K562 (cell line): ENCODE results near the gene SCAF11. TPM values are rescaled to one million over a fixed set of nuclear protein-coding genes. Genes with fewer than 3 reads are reported as not detected.

Experiments used
- AFF1 ChIP-seq, 2 experiments: fragments of 450-650 bp; IDR thresholded peaks; 2 replicates each; pipeline ENCODE4 v1.6.1; 2018; ENCODE audit warnings: mild to moderate bottlenecking in 2 of 2, low read depth in 1 of 2; ENCODE audit not compliant: partially characterized antibody in 2 of 2
- BCL6 ChIP-seq: fragments of 250-450 bp; sonication (Bioruptor Pico); IDR thresholded peaks from 2 replicates; pipeline ENCODE4 v1.4.0; 2020
- CAMTA2 ChIP-seq: fragments of 250-450 bp; sonication (Bioruptor Pico); conservative IDR thresholded peaks from 2 replicates; pipeline ENCODE4 v1.5.1; 2022
- CBFA2T3 ChIP-seq: fragments of 450-650 bp; IDR thresholded peaks from 2 replicates; pipeline ENCODE4 v1.6.1; 2017
- CTCFL ChIP-seq: IDR thresholded peaks from 2 replicates; pipeline ENCODE4 v1.6.1; 2011; ENCODE audit warnings: borderline replicate concordance, low read depth, mild to moderate bottlenecking, moderate library complexity, low read length; ENCODE audit not compliant: insufficient read depth, poor library complexity, severe bottlenecking
- DPF2 ChIP-seq: fragments of 450-650 bp; IDR thresholded peaks from 2 replicates; pipeline ENCODE4 v1.6.1; 2016
- HOMEZ ChIP-seq: fragments of 250-450 bp; sonication (Bioruptor Pico); IDR thresholded peaks from 2 replicates; pipeline ENCODE4 v1.4.0; 2020; ENCODE audit warnings: mild to moderate bottlenecking, moderate library complexity
- KLF13 ChIP-seq: fragments of 450-650 bp; IDR thresholded peaks from 2 replicates; pipeline ENCODE4 v1.6.1; 2016; ENCODE audit warnings: missing genetic modification characterization, low read depth, mild to moderate bottlenecking, missing compliant biosample characterization, moderate library complexity, borderline replicate concordance
- MYBL2 ChIP-seq, 2 experiments: fragments of 450-650 bp in 1 of 2; sonication (generic) in 1 of 2; formaldehyde crosslinking in 1 of 2; IDR thresholded peaks; 2 replicates each; pipeline versions ENCODE4 v1.6.1 to v1.8.1; 2017 to 2022; ENCODE audit warnings: borderline replicate concordance in 1 of 2, inconsistent platforms in 1 of 2, low read depth in 1 of 2, mild to moderate bottlenecking in 1 of 2, missing genetic modification reagents in 1 of 2, moderate library complexity in 1 of 2
- NFATC3 ChIP-seq: fragments of 450-650 bp; IDR thresholded peaks from 2 replicates; pipeline ENCODE4 v1.6.1; 2017; ENCODE audit warnings: mild to moderate bottlenecking
- NONO ChIP-seq, 2 experiments: fragments of 200-400 bp in 1 of 2; fragments of 450-650 bp in 1 of 2; formaldehyde crosslinking in 1 of 2; IDR thresholded peaks; 2 replicates each; pipeline ENCODE4 v1.6.1; 2017; ENCODE audit warnings: low read depth in 2 of 2, mild to moderate bottlenecking in 2 of 2, moderate library complexity in 2 of 2, low read length in 1 of 2
- PHB2 ChIP-seq: fragments of 450-650 bp; IDR thresholded peaks from 2 replicates; pipeline ENCODE4 v1.6.1; 2017; ENCODE audit warnings: low read depth
- POLR2G ChIP-seq: fragments of 200-400 bp; formaldehyde crosslinking; IDR thresholded peaks from 2 replicates; pipeline ENCODE4 v1.6.1; 2017; ENCODE audit warnings: low read depth, mild to moderate bottlenecking, antibody characterized with exemption, low read length, moderate library complexity
- PRMT5 ChIP-seq: sonication (generic); formaldehyde crosslinking; IDR thresholded peaks from 2 replicates; pipeline ENCODE4 v1.5.0; 2020; ENCODE audit warnings: missing genetic modification reagents
- SAFB ChIP-seq: fragments of 200-400 bp; formaldehyde crosslinking; IDR thresholded peaks from 2 replicates; pipeline ENCODE4 v1.6.1; 2017; ENCODE audit warnings: low read depth, low read length, borderline replicate concordance
- SRSF7 ChIP-seq: fragments of 200-400 bp; formaldehyde crosslinking; optimal IDR thresholded peaks from 2 replicates; pipeline ENCODE3; 2017; ENCODE audit warnings: mild to moderate bottlenecking, low read depth, low read length
- THRB ChIP-seq: fragments of 450-650 bp; formaldehyde crosslinking; conservative IDR thresholded peaks from 2 replicates; pipeline ENCODE4 v1.4.0; 2022; ENCODE audit warnings: mild to moderate bottlenecking, missing genetic modification characterization
- ZNF24 ChIP-seq: fragments of 450-650 bp; IDR thresholded peaks from 2 replicates; pipeline ENCODE4 v1.6.1; 2016
- polyA plus RNA-seq, 8 experiments: library from polyadenylated mRNA; depleted of rRNA in 4 of 8; stranded (reverse) in 5 of 8; unstranded in 3 of 8; fragments of >200 nt; fragmentation: Nextera tagmentation in 2 of 8; fragmentation: Illumina TruSeq in 1 of 8; extraction: Ambion mirVana in 2 of 8; extraction: Trizol in 1 of 8; gene quantifications; 2 replicates each; pipeline versions ENCODE4 v1.2.1 to v1.2.3, GENCODE V29; 2011 to 2014; ENCODE audit warnings: inconsistent platforms in 1 of 8, missing spikeins in 1 of 8
- total RNA-seq, 7 experiments: library from RNA; depleted of rRNA in 6 of 7; stranded (reverse); fragments of >200 nt in 6 of 7; fragmentation: Illumina TruSeq in 2 of 7; extraction: Trizol in 2 of 7; gene quantifications; 2 replicates each; pipeline versions ENCODE4 v1.2.1 to v1.2.3, GENCODE V29; 2011 to 2021; ENCODE audit warnings: low replicate concordance in 1 of 7

SCAF11 gene
- total and polyA plus RNA-seq, 9 of the 15 experiments (the other 6 are each of a cell fraction or from before 2014, with no cell fraction given): 30.4 to 119 (median 80.0) TPM

GRCh38 chr12:45991284-45992249, 1.2 kb upstream of the SCAF11 start (continued):
- peak in 1 of 2 experiments; percentile 70 for TF ChIP-seq AFF1 (IDR thresholded peaks at IDR 0.05; ENCODE audit: low read depth in 1 of 2, partially characterized antibody in 2 of 2)
- no peak for TF ChIP-seq NFATC3
- no peak for TF ChIP-seq CTCFL
- TF ChIP-seq POLR2G: peak; percentile 97
- peak; percentile 82 for TF ChIP-seq SAFB
- 0 out of 2 replicates have a peak, but pooled peaks have one; percentile 9 for TF ChIP-seq PHB2
- TF ChIP-seq NONO (IDR thresholded peaks at IDR 0.05; ENCODE audit: low read depth in 2 of 2, low read length in 1 of 2): peak; percentile 17 to 41; a peak in 1 of 4 replicates
- TF ChIP-seq DPF2: peak; percentile 65
- no peak; the same call in 1 of the 2 replicates for TF ChIP-seq THRB
- TF ChIP-seq BCL6 (CRISPR knock-in tag): no peak
- TF ChIP-seq PRMT5 (CRISPR knock-in tag): no peak
- peak; percentile 78 for TF ChIP-seq ZNF24
- TF ChIP-seq MYBL2 (IDR thresholded peaks at IDR 0.05; ENCODE audit: low read depth): no peak
- TF ChIP-seq MYBL2 (CRISPR knock-in tag; IDR thresholded peaks at IDR 0.05; ENCODE audit: borderline replicate concordance): no peak
- no peak for TF ChIP-seq CAMTA2
- no peak for TF ChIP-seq HOMEZ (CRISPR knock-in tag)
- TF ChIP-seq KLF13 (tag): no peak
- TF ChIP-seq CBFA2T3: peak; percentile 46
- TF ChIP-seq SRSF7: no peak
